ENCODE data around the gene TMEM271. TPM values are rescaled to one million over a fixed set of nuclear protein-coding genes. Genes with fewer than 3 reads are reported as not detected.

Gene TMEM271
- total and polyA plus RNA-seq, 2 donors (not counting 1 experiment from before 2014, with no cell fraction given), result not detected

DNA sequence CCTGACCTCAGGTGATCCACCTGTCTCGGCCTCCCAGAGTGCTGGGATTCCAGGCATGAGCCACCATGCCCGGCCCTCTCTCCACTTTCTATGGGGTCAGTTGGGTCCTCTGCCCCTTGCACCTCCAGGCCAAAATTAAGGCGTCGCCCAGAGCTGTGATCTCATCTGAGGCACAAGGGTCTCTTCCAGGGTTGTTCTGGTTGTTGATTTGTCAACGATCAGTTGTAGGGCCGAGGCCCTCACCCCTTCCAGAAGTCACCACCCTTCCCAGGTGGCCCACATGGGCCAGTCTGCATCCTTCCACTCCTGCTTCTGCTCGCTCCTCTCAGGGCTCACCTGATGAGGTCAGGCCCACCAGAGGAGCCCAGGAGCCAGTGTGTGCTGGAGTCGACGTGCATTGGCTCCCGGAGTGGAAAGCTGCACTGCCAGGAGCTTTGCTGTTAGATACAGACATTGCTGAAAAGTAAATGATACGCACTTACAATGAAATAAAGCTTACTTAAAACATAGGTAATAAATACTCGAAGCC, 14.3 kb upstream of the TMEM271 start:
- no peak overlapping the region for H3K27ac ChIP-seq (ENCODE audit: insufficient read depth, low read length)
- no peaks in the 10 kb centered on the region for H3K27me3 ChIP-seq (ENCODE audit: control insufficient read depth, insufficient read depth, low read length)
- no peak overlapping the region for H3K4me3 ChIP-seq (replicated peaks in 1 of 4; ENCODE audit: control extremely low read depth in 1 of 4, insufficient read depth in 1 of 4, low read depth in 3 of 4, low read length in 4 of 4)
- no peaks in the 10 kb centered on the region for H3K9me3 ChIP-seq (ENCODE audit: control insufficient read depth, insufficient read depth, low read depth, low read length)
- no peak overlapping the region for H3K4me2 ChIP-seq (ENCODE audit: extremely low read depth, insufficient read depth, low read length)
- no peak overlapping the region for H3K9ac ChIP-seq (ENCODE audit: insufficient read depth, low read length)
- H3K36me3 ChIP-seq (ENCODE audit: control insufficient read depth, insufficient read depth, low read length), result no peaks in the 10 kb centered on the region
- no peaks in the 10 kb centered on the region for H3K4me1 ChIP-seq (ENCODE audit: control insufficient read depth, extremely low read depth, insufficient read depth, low read length)
- H4K20me1 ChIP-seq (ENCODE audit: control insufficient read depth, extremely low read depth, insufficient read depth, low read length), result no peaks in the 10 kb centered on the region
- no peak overlapping the region for H2AFZ ChIP-seq (ENCODE audit: low read length)
- no peaks in the 10 kb centered on the region for H3K79me2 ChIP-seq (ENCODE audit: control insufficient read depth, insufficient read depth, low read length)
- DNase-seq (ENCODE audit: low read depth in 2 of 2), result no peak
- no peak for TF ChIP-seq EZH2 (IDR thresholded peaks at IDR 0.05; ENCODE audit: low read length, missing control alignments)
- TF ChIP-seq, protein P1, sequence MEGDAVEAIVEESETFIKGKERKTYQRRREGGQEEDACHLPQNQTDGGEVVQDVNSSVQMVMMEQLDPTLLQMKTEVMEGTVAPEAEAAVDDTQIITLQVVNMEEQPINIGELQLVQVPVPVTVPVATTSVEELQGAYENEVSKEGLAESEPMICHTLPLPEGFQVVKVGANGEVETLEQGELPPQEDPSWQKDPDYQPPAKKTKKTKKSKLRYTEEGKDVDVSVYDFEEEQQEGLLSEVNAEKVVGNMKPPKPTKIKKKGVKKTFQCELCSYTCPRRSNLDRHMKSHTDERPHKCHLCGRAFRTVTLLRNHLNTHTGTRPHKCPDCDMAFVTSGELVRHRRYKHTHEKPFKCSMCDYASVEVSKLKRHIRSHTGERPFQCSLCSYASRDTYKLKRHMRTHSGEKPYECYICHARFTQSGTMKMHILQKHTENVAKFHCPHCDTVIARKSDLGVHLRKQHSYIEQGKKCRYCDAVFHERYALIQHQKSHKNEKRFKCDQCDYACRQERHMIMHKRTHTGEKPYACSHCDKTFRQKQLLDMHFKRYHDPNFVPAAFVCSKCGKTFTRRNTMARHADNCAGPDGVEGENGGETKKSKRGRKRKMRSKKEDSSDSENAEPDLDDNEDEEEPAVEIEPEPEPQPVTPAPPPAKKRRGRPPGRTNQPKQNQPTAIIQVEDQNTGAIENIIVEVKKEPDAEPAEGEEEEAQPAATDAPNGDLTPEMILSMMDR (conservative IDR thresholded peaks at IDR 0.05 in 1 of 2, IDR thresholded peaks at IDR 0.05 in 1 of 2; ENCODE audit: low read depth in 1 of 2, low read length in 2 of 2), result no peak

DNA sequence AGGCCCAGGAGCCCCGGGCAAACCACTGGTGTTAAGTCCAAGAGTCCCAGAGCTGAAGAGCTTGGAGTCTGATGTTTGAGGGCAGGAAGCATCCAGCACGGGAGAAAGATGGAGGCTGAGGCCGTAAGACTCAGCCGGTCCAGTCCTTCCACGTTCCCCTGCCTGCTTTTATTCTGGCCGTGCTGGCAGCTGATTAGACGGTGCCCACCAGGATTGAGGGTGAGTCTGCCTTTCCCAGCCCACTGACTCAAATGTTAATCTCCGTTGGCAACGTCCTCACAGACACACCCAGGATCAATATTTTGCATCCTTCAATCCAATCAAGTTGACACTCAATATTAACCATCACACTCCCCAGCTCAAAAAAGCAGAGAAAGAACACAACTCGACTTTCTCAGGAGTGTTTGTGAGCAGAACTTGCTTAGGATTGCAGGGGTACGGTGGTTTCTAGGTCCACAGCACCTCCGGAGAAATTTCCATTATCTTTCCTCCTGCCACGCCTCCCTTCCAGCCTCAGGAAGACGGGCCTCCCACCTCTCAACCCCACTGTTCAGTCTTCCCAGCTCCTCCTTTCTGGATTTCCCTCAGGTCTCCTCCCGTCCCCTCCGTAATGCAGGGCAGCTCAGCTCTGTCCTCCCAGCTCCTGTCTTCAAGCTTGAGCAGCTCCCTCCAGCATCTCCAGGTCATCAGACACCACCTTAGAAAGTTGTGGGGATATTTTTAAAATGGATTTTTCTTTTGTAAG, 13.3 kb upstream of the TMEM271 start:
- no peak overlapping the region for H3K4me2 ChIP-seq (ENCODE audit: extremely low read depth, insufficient read depth, low read length)
- H3K36me3 ChIP-seq (ENCODE audit: control insufficient read depth, insufficient read depth, low read length), result no peaks in the 10 kb centered on the region
- no peak overlapping the region for H3K27ac ChIP-seq (ENCODE audit: insufficient read depth, low read length)
- H3K79me2 ChIP-seq (ENCODE audit: control insufficient read depth, insufficient read depth, low read length), result no peaks in the 10 kb centered on the region
- H3K9me3 ChIP-seq (ENCODE audit: control insufficient read depth, insufficient read depth, low read depth, low read length), result no peaks in the 10 kb centered on the region
- no peaks in the 10 kb centered on the region for H4K20me1 ChIP-seq (ENCODE audit: control insufficient read depth, extremely low read depth, insufficient read depth, low read length)
- no peak for TF ChIP-seq EZH2 (IDR thresholded peaks at IDR 0.05; ENCODE audit: low read length, missing control alignments)
- DNase-seq (ENCODE audit: low read depth in 2 of 2), result no peak
- H3K9ac ChIP-seq (ENCODE audit: insufficient read depth, low read length), result no peak overlapping the region
- H3K4me1 ChIP-seq (ENCODE audit: control insufficient read depth, extremely low read depth, insufficient read depth, low read length), result no peaks in the 10 kb centered on the region
- no peak overlapping the region for H3K4me3 ChIP-seq (replicated peaks in 1 of 4; ENCODE audit: control extremely low read depth in 1 of 4, insufficient read depth in 1 of 4, low read depth in 3 of 4, low read length in 4 of 4)
- no peaks in the 10 kb centered on the region for H3K27me3 ChIP-seq (ENCODE audit: control insufficient read depth, insufficient read depth, low read length)
- no peak overlapping the region for H2AFZ ChIP-seq (ENCODE audit: low read length)

DNA sequence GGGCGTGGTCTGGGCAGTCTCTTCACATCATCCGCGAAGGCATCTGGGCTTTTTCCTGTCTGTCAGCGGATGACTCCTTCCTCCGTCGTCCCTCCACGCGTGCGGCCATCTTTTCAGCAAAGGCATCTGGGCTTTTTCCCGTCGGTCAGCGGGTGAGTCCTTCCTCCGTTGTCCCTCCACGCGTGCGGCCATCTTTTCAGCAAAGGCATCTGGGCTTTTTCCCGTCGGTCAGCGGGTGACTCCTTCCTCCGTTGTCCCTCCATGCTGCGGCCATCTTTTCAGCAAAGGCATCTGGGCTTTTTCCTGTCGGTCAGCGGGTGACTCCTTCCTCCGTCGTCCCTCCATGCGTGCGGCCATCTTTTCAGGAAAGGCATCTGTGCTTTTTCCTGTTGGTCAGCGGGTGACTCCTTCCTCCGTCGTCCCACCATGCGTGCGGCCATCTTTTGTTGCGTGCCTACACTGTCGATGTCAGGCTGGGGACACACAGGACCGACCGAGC, 12.3 kb upstream of the TMEM271 start:
- Histone ChIP-seq H3K27me3 (ENCODE audit: control insufficient read depth, insufficient read depth, low read length) (no peaks in the 10 kb centered on the region), H3K4me1 (ENCODE audit: control insufficient read depth, extremely low read depth, insufficient read depth, low read length) (no peaks in the 10 kb centered on the region), H3K4me2 (ENCODE audit: extremely low read depth, insufficient read depth, low read length) (no peak overlapping the region), H3K36me3 (ENCODE audit: control insufficient read depth, insufficient read depth, low read length) (no peaks in the 10 kb centered on the region), H3K4me3 (replicated peaks in 1 of 4; ENCODE audit: control extremely low read depth in 1 of 4, insufficient read depth in 1 of 4, low read depth in 3 of 4, low read length in 4 of 4) (no peak overlapping the region), H3K9me3 (ENCODE audit: control insufficient read depth, insufficient read depth, low read depth, low read length) (no peaks in the 10 kb centered on the region), H3K9ac (ENCODE audit: insufficient read depth, low read length) (no peak overlapping the region), H2AFZ (ENCODE audit: low read length) (no peak overlapping the region), H3K27ac (ENCODE audit: insufficient read depth, low read length) (no peak overlapping the region), H4K20me1 (ENCODE audit: control insufficient read depth, extremely low read depth, insufficient read depth, low read length) (no peaks in the 10 kb centered on the region), H3K79me2 (ENCODE audit: control insufficient read depth, insufficient read depth, low read length) (no peaks in the 10 kb centered on the region)
- DNase-seq (ENCODE audit: low read depth in 2 of 2), result no peak
- TF ChIP-seq, protein P1 (conservative IDR thresholded peaks at IDR 0.05 in 1 of 2, IDR thresholded peaks at IDR 0.05 in 1 of 2; ENCODE audit: low read depth in 1 of 2, low read length in 2 of 2), result no peak
- TF ChIP-seq EZH2 (IDR thresholded peaks at IDR 0.05; ENCODE audit: low read length, missing control alignments), result no peak
